Measurements from ENCODE around the gene C11orf21. TPM values are rescaled to one million over a fixed set of nuclear protein-coding genes. Genes with fewer than 3 reads are reported as not detected.

C11orf21 gene
- total and polyA plus RNA-seq, 2 of the 8 experiments (the other 6 are each of a cell fraction or from before 2014, with no cell fraction given), result not detected

GRCh38 chr11:2270322-2271076 lies 31.2 kb downstream of the C11orf21 start, which contains the start of gene ASCL2:
Gene ASCL2, minus strand, starts transcription at chr11:2270588. Its CDS starts 256 bp downstream, at chr11:2270332.
- Histone ChIP-seq H3K79me2 (ENCODE audit: control insufficient read depth in 1 of 2, insufficient read depth in 2 of 2, low read length in 2 of 2) (no peaks in the 10 kb centered on the region), H4K20me1 (replicated peaks in 1 of 2; ENCODE audit: control insufficient read depth in 1 of 2, insufficient read depth in 2 of 2, low read length in 2 of 2) (no peaks in the 10 kb centered on the region), H3K9ac (replicated peaks in 1 of 4; ENCODE audit: extremely low read depth in 1 of 4, low read depth in 3 of 4, low read length in 3 of 4) (no peak within 1 kb of the TSS), H3K4me2 (ENCODE audit: insufficient read depth in 1 of 2, low read depth in 2 of 2, low read length in 2 of 2) (peak within 1 kb of the TSS; percentile 51 to 62), H2BK120ac (replicated peaks; ENCODE audit: low read depth, low read length) (no peak within 1 kb of the TSS), H3K79me1 (ENCODE audit: low read depth, low read length) (no peaks in the 10 kb centered on the region), H4K91ac (replicated peaks; ENCODE audit: insufficient read length, low read length) (peak within 1 kb of the TSS; percentile 40), H3K14ac (ENCODE audit: insufficient read length) (no peak within 1 kb of the TSS), H3K4me1 (replicated peaks in 1 of 4; ENCODE audit: control insufficient read depth in 3 of 4, insufficient read depth in 4 of 4, low read length in 3 of 4) (peaks cover 0 to 14% (median 3%) of the 10 kb centered on the region in 4 experiments; a peak in 3 of 7 replicates), H3K56ac (replicated peaks; ENCODE audit: insufficient read length, low read depth, low read length) (no peak within 1 kb of the TSS), H3K23ac (ENCODE audit: insufficient read length) (no peak within 1 kb of the TSS), H2BK5ac (ENCODE audit: low read depth, low read length) (no peak within 1 kb of the TSS), H2AK5ac (ENCODE audit: low read depth, low read length) (no peak within 1 kb of the TSS), H2BK12ac (ENCODE audit: low read depth, low read length) (peak within 1 kb of the TSS; percentile 87; the same call in 1 of the 2 replicates), H3K23me2 (ENCODE audit: low read depth, low read length) (peaks cover 8% of the 10 kb centered on the region; the same call in 1 of the 2 replicates), H2BK20ac (ENCODE audit: low read length) (no peak within 1 kb of the TSS), H3K18ac (ENCODE audit: extremely low read depth, low read length) (peak within 1 kb of the TSS; percentile 24), H3K36me3 (ENCODE audit: control insufficient read depth in 2 of 4, insufficient read depth in 4 of 4, low read length in 3 of 4) (peaks cover 0 to 6% (median 0%) of the 10 kb centered on the region in 4 experiments; a peak in 1 of 8 replicates), H4K5ac (ENCODE audit: insufficient read length, low read depth, low read length) (no peak within 1 kb of the TSS), H3K9me3 (ENCODE audit: insufficient read depth in 2 of 2, low read depth in 1 of 2, low read length in 1 of 2) (peaks cover 0 to 12% of the 10 kb centered on the region in 2 experiments; a peak in 1 of 4 replicates), H2BK15ac (ENCODE audit: low read length) (peak within 1 kb of the TSS; percentile 61; the same call in 1 of the 2 replicates), H2AFZ (ENCODE audit: low read length) (no peak within 1 kb of the TSS), H3K4me3 (ENCODE audit: extremely low read depth in 1 of 4, insufficient read depth in 2 of 4, low read depth in 3 of 4, low read length in 4 of 4) (peak within 1 kb of the TSS; percentile 6 to 67 (median 30); a peak in 5 of 8 replicates), H3K27ac (ENCODE audit: low read depth, low read length) (no peak within 1 kb of the TSS), H3K27me3 (replicated peaks in 1 of 4; ENCODE audit: control insufficient read depth in 3 of 4, extremely low read depth in 1 of 4, insufficient read depth in 3 of 4, low read length in 3 of 4) (peaks cover 21 to 86% (median 69%) of the 10 kb centered on the region in 4 experiments), H3K4ac (replicated peaks; ENCODE audit: insufficient read length, low read depth, low read length) (no peak within 1 kb of the TSS), H4K8ac (ENCODE audit: extremely low read depth, insufficient read depth, low read length) (peak within 1 kb of the TSS; percentile 87; the same call in 1 of the 2 replicates)
- WGBS, 2 experiments (ENCODE audit: extremely low coverage in 1 of 2, insufficient coverage in 1 of 2, insufficient read length in 1 of 2, insufficient replicate concordance in 2 of 2, low coverage in 1 of 2, low lambda C conversion rate in 2 of 2, missing lambda C conversion rate in 1 of 2), result 39% methylated on average over 81 of the region's 89 CpGs; no CpG with 5 or more reads in 1 of the 2 experiments
- DNase-seq (ENCODE audit: low read depth in 1 of 2, low spot score in 2 of 2), result no peak
- no peak for FAIRE-seq
- POLR2A ChIA-PET (ENCODE audit: partially characterized antibody), result interaction anchor here (1.0 kb wide), 1 partner anchor 108 kb away, joined by 4 read pairs; no protein-coding TSS in a partner anchor
- CTCF ChIA-PET (ENCODE audit: partially characterized antibody), result no interaction called here
- TF ChIP-seq SRF (IDR thresholded peaks at IDR 0.05; ENCODE audit: low read depth, low read length), result no peak
- peak; percentile 62 for TF ChIP-seq EZH2 (IDR thresholded peaks at IDR 0.05; ENCODE audit: low read depth, low read length, severe bottlenecking)

Data from H1 (cell line).